AG10803 (cell line): ENCODE measurements around the gene RNASET2.

Experiments
- DNase-seq: peaks from one replicate; pipeline ENCODE4 v3.0.0; 2010; ENCODE audit warnings: low read depth
- H3K4me3 ChIP-seq: 2 replicates; pipeline ENCODE4 v1.5.1; 2011; ENCODE audit warnings: mild to moderate bottlenecking, low read length, control low read depth
- CTCF ChIP-seq: conservative IDR thresholded peaks from 2 replicates; pipeline ENCODE4 v1.5.1; 2011; ENCODE audit warnings: mild to moderate bottlenecking, low read length, control low read depth, inconsistent platforms

The RNASET2 gene

GRCh38 chr6:166980738-166981137 lies 24.4 kb upstream of the RNASET2 start:
- no peak for DNase-seq
- H3K4me3 ChIP-seq, result no peak overlapping the region
- TF ChIP-seq CTCF, result no peak

- TF ChIP-seq CTCF, result no peak
- no peak overlapping the region for H3K4me3 ChIP-seq
- peak; percentile 39 for DNase-seq
Observed at GRCh38 chr6:166977621-166978525, 21.5 kb upstream of the RNASET2 start.

GRCh38 chr6:166976636-166977035 lies 20.3 kb upstream of the RNASET2 start:
- DNase-seq, result no peak
- no peak for TF ChIP-seq CTCF
- H3K4me3 ChIP-seq, result no peak overlapping the region

- no peak for DNase-seq
- no peak for TF ChIP-seq CTCF
Observed at GRCh38 chr6:166972101-166972500, 15.8 kb upstream of the RNASET2 start.

GRCh38 chr6:166971271-166971670 lies 14.9 kb upstream of the RNASET2 start:
- no peak for TF ChIP-seq CTCF
- no peak overlapping the region for H3K4me3 ChIP-seq
- DNase-seq, result no peak

More at GRCh38 chr6:166972101-166972500, 15.8 kb upstream of the RNASET2 start:
- H3K4me3 ChIP-seq, result no peak overlapping the region

GRCh38 chr6:166970776-166971175 lies 14.4 kb upstream of the RNASET2 start:
- TF ChIP-seq CTCF, result no peak
- DNase-seq, result no peak
- no peak overlapping the region for H3K4me3 ChIP-seq

- no peak for DNase-seq
- no peak overlapping the region for H3K4me3 ChIP-seq
- TF ChIP-seq CTCF, result no peak
Observed at GRCh38 chr6:166970091-166970490, 13.7 kb upstream of the RNASET2 start.
